OCI-LY1 (cell line): ENCODE measurements around the gene ANKRD1.
"Not testable (repeated sequence)": the region's sequence is repeated elsewhere in the genome, so short reads cannot be mapped to it uniquely, and the experiment has no call there.

Experiments
- H2AFZ ChIP-seq: fragments of 200-600 bp; sonication (generic), shearing (Covaris generic); 2 replicates; pipeline ENCODE4 v1.6.0; 2014; ENCODE audit warnings: antibody characterized with exemption, mild to moderate bottlenecking, low read length
- H3F3A ChIP-seq: fragments of 200-600 bp; sonication (generic), shearing (Covaris generic); 2 replicates; pipeline ENCODE4 v1.6.0; 2014; ENCODE audit warnings: mild to moderate bottlenecking, antibody characterized with exemption, low read length, moderate library complexity; ENCODE audit not compliant: insufficient read depth
- H3K27ac ChIP-seq: fragments of 200-600 bp; sonication (generic); 2 replicates; pipeline ENCODE4 v1.5.1; 2014; ENCODE audit warnings: low read length, mixed run types, mild to moderate bottlenecking, low read depth; ENCODE audit not compliant: poor library complexity, severe bottlenecking
- H3K27me3 ChIP-seq: fragments of 200-600 bp; sonication (generic); 2 replicates; pipeline ENCODE4 v1.6.0; 2014; ENCODE audit warnings: antibody characterized with exemption, mild to moderate bottlenecking, low read length, moderate library complexity; ENCODE audit not compliant: insufficient read depth
- H3K36me3 ChIP-seq: fragments of 200-600 bp; sonication (generic); 2 replicates; pipeline ENCODE4 v1.6.1; 2014; ENCODE audit warnings: mild to moderate bottlenecking, antibody characterized with exemption, low read length, moderate library complexity, mixed read lengths; ENCODE audit not compliant: insufficient read depth
- H3K4me1 ChIP-seq: fragments of 200-600 bp; sonication (generic); 2 replicates; pipeline ENCODE4 v1.5.1; 2014; ENCODE audit warnings: mild to moderate bottlenecking, low read length, moderate library complexity; ENCODE audit not compliant: insufficient read depth, severe bottlenecking
- H3K4me2 ChIP-seq: fragments of 200-600 bp; sonication (generic), shearing (Covaris generic); 2 replicates; pipeline ENCODE4 v1.6.1; 2014; ENCODE audit warnings: low read length
- H3K4me3 ChIP-seq: fragments of 200-600 bp; sonication (generic); 2 replicates; pipeline ENCODE4 v1.5.1; 2014; ENCODE audit warnings: low read length, low read depth, mild to moderate bottlenecking, mixed read lengths; ENCODE audit not compliant: poor library complexity, severe bottlenecking
- H3K79me2 ChIP-seq: fragments of 200-600 bp; shearing (Covaris generic); 2 replicates; pipeline ENCODE4 v1.6.1; 2016; ENCODE audit warnings: mixed run types, low read length, mixed read lengths; ENCODE audit not compliant: insufficient read depth
- H3K9ac ChIP-seq: fragments of 200-600 bp; sonication (generic), shearing (Covaris generic); 2 replicates; pipeline ENCODE4 v1.6.1; 2014; ENCODE audit warnings: mild to moderate bottlenecking, low read length, mixed read lengths
- H3K9me2 ChIP-seq: fragments of 200-600 bp; sonication (generic), shearing (Covaris generic); 2 replicates; pipeline ENCODE4 v1.6.1; 2014; ENCODE audit warnings: low read depth, mild to moderate bottlenecking, low read length, mixed read lengths
- H3K9me3 ChIP-seq: fragments of 200-600 bp; shearing (Covaris generic); 2 replicates; pipeline ENCODE4 v1.6.1; 2014; ENCODE audit warnings: low read length, mixed read lengths
- H4K20me1 ChIP-seq: fragments of 200-600 bp; sonication (generic), shearing (Covaris generic); 2 replicates; pipeline ENCODE4 v1.6.0; 2016; ENCODE audit warnings: mild to moderate bottlenecking, low read length; ENCODE audit not compliant: insufficient read depth
- CTCF ChIP-seq: fragments of 200-600 bp; sonication (generic), shearing (Covaris generic); IDR thresholded peaks from 2 replicates; pipeline ENCODE4 v1.5.1; 2017; ENCODE audit warnings: mild to moderate bottlenecking, antibody characterized with exemption, low read length, moderate library complexity, mixed read lengths
- EZH2 ChIP-seq: fragments of 200-600 bp; sonication (generic), shearing (Covaris generic); IDR thresholded peaks from 2 replicates; pipeline ENCODE4 v1.8.0; 2017; ENCODE audit warnings: borderline replicate concordance, mixed run types, mild to moderate bottlenecking, antibody characterized with exemption, low read length, moderate library complexity, mixed read lengths

The ANKRD1 gene

GRCh38 chr10:90905925-90906324 lies 15.0 kb downstream of the ANKRD1 start:
- H2AFZ ChIP-seq = no peak overlapping the region
- H3F3A ChIP-seq = no peaks in the 10 kb centered on the region
- no peak for TF ChIP-seq EZH2
- TF ChIP-seq CTCF = no peak
- H3K4me3 ChIP-seq = no peak overlapping the region
- H3K9ac ChIP-seq = no peak overlapping the region
- no peaks in the 10 kb centered on the region for H3K4me1 ChIP-seq
- no peaks in the 10 kb centered on the region for H3K27me3 ChIP-seq
- no peaks in the 10 kb centered on the region for H4K20me1 ChIP-seq
- no peak overlapping the region for H3K4me2 ChIP-seq
- H3K9me2 ChIP-seq = no peaks in the 10 kb centered on the region
- no peaks in the 10 kb centered on the region for H3K36me3 ChIP-seq
- no peak overlapping the region for H3K27ac ChIP-seq
- no peaks in the 10 kb centered on the region for H3K9me3 ChIP-seq
- no peaks in the 10 kb centered on the region for H3K79me2 ChIP-seq

GRCh38 chr10:90896916-90897315 lies 24.0 kb downstream of the ANKRD1 start:
- H3K27ac ChIP-seq, H2AFZ ChIP-seq, H4K20me1 ChIP-seq, H3K79me2 ChIP-seq, H3K9ac ChIP-seq, H3K4me1 ChIP-seq, H3K27me3 ChIP-seq, H3K4me3 ChIP-seq, H3K9me2 ChIP-seq, H3K4me2 ChIP-seq, H3F3A ChIP-seq, H3K9me3 ChIP-seq: not testable (repeated sequence)
- peaks cover 13% of the 10 kb centered on the region; the same call in 1 of the 2 replicates for H3K36me3 ChIP-seq

- no peak for TF ChIP-seq CTCF
- no peak for TF ChIP-seq EZH2
- no peaks in the 10 kb centered on the region for H3K79me2 ChIP-seq
- H3K36me3 ChIP-seq = peaks cover 31% of the 10 kb centered on the region
Measured at GRCh38 chr10:90893190-90893589, 27.7 kb downstream of the ANKRD1 start.

GRCh38 chr10:90890347-90890746 lies 30.5 kb downstream of the ANKRD1 start:
- H3K36me3 ChIP-seq = peaks cover 43% of the 10 kb centered on the region
- H3K4me3 ChIP-seq = no peak overlapping the region
- no peaks in the 10 kb centered on the region for H3F3A ChIP-seq
- H3K4me1 ChIP-seq = no peaks in the 10 kb centered on the region
- H3K9me2 ChIP-seq = no peaks in the 10 kb centered on the region
- no peak for TF ChIP-seq CTCF
- no peaks in the 10 kb centered on the region for H3K27me3 ChIP-seq
- no peak overlapping the region for H3K9ac ChIP-seq
- no peaks in the 10 kb centered on the region for H3K79me2 ChIP-seq
- H3K27ac ChIP-seq = no peak overlapping the region
- no peak overlapping the region for H3K4me2 ChIP-seq
- H3K9me3 ChIP-seq = no peaks in the 10 kb centered on the region
- H2AFZ ChIP-seq = no peak overlapping the region
- no peaks in the 10 kb centered on the region for H4K20me1 ChIP-seq

More at GRCh38 chr10:90893190-90893589, 27.7 kb downstream of the ANKRD1 start:
- Histone ChIP-seq H3K27ac (no peak overlapping the region), H3K4me3 (no peak overlapping the region), H3K9me2 (no peaks in the 10 kb centered on the region), H2AFZ (no peak overlapping the region), H3K4me2 (no peak overlapping the region), H3K4me1 (no peaks in the 10 kb centered on the region), H3K9ac (no peak overlapping the region), H3K27me3 (no peaks in the 10 kb centered on the region), H3F3A (no peaks in the 10 kb centered on the region), H4K20me1 (no peaks in the 10 kb centered on the region), H3K9me3 (no peaks in the 10 kb centered on the region)
